GM21515 (cell line): ENCODE data around the gene MBOAT7.
"Not testable (repeated sequence)": the region's sequence is repeated elsewhere in the genome, so short reads cannot be mapped to it uniquely, and the experiment has no call there.

Experiments used
- ATAC-seq: cut with Tn5 transposase; IDR thresholded peaks from one replicate; pipeline ENCODE4 v1.9.1; 2021; ENCODE audit not compliant: unreplicated experiment

MBOAT7 gene

DNA sequence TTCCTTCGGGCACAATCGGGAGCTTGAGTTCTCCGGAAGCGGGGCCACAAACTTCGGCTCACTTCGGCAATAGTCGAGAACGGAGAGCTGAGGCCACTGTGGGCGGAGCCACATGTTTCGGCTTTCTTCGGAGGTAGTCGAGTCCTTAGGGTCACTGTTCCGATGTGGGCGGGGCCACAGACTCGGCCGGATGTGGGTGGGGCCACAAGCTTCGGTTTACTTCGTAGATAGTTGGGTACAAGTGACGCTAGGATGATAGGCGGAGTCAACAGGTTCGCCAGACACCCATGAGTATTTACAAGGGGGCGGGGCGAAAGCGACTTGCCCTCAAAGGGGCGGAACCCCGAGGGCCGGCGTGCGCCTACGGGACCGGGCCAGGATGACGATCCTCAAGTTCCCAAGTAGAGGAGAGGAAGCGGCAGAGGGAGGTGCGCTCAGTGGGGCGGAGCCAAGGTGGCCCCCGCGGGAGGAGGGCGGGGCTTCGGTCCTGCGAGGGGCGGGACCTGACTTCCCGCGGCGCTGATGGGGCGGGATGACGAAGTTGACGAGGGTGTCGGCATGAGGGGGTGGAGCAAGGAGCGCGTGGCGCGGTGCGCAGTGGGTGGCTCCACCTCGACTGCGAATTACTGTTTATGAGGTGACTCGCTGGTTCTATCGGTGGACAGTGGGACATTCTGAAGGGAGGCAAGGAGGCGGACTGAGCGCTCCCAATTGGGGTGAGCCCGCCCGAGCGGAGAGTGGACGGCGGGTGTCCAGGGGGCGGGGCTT, 539 bp upstream of the MBOAT7 start:
- ATAC-seq, result peak; percentile 47

DNA sequence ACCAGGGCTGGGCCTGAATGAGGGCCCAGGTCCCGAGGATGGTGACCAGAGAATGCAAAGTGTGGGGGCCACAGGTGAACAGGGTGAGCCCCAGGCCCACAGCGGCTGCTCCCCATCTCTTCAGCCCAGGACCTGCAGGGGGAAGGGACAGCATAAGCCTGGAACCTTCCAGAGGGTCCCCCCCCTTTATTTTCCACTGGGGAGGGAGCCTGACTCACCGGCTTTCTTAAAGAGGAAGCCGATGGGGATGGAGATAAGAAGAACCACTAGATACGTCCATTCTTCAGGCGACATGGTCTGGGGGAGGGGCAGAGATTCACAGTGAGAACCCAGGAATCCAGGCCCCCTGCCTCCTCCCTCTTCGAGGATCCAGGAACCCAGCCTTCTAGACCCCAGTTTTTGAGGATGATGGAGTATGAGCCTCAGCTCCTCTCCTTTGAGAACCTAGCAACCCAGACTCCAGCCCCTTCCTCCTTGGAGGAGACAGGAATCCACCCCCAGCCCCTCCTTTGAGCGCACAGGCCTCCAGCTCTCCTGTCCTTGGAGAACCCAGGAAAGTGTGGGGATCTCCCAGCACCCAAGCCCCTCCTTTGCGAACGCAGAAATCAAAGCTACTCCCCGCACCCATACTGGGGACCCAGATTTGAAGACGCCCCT, 1.0 kb downstream of the MBOAT7 start:
- ATAC-seq, result no peak

DNA sequence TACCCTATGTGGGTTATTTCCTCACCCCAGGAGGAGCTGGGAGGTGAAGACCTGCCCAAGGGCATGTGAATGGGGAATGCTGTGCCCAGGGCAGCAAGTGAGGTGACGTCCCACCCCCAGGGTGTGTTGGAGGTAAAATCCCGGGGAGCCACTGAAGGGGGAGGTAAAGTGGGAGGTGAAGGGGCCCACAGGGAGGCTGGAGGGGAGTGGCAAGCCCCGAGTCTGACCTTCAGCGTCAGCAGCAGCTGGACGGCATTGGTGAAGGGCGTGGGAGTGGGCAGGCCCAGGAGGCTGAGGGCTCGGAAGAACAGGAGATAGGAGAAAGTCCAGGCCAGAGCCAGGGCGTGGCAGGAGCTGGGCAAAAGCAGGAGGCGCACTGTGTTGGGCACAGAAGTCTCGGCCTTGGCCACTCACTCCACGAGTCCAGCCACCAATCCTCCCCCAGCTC, 2.4 kb downstream of the MBOAT7 start:
- ATAC-seq, result no peak

DNA sequence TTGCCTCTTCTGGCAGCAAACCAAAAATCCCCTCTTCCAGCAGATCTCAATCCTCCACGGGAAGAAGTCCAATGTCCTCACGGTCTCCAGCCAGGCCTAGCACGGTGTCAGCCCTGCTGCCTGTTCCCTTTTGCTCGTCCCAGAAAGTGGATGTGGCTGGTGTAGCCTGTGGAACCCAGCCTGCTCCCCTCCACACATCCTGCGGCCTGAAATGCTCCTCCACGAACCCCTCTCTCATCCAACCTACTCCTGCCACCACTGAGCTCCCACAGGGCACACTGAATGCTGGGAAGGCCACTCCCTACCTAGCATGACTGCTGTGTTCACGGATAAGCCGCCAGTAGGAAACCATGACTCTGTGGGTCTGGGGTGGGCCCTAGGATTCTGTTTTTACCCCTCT, 3.0 kb downstream of the MBOAT7 start:
- ATAC-seq, result no peak

DNA sequence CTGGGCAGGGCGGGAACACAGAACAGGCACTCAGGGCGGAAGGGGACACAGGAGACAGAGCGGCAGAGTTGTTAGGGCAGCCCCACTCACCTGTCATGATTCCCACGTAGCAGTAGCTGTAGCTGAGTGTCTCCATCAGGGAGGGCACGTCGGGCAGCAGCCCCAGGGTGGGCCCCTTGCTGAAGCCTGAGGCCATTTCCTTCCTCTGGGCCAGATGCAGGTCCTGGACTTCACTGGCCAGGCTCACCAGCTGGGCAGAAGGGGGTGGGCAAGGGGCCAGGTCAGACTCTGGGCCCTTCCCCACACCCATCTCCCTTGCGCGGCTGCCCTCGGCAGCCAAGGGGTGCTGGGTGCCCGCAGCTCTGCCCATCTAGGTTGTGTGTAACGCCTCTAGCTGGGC, 5.9 kb downstream of the MBOAT7 start:
- no peak for ATAC-seq

DNA sequence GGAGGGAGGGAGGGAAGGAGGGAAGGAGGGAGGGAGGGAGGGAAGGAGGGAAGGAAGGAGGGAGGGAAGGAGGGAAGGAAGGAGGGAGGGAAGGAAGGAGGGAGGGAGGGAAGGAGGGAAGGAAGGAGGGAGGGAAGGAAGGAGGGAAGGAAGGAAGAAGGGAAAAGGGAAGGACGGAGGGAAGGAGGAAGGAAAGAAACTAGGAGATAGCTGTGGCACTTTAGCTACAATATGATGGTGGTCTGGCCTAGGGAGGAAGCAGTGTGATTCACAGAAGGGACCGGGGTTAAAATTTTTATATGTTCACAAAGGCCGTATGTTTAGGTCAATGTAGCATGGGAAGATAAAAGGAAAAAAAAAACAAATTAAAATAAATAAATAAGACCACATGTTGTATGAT, 7.5 kb downstream of the MBOAT7 start:
- not testable (repeated sequence) for ATAC-seq

DNA sequence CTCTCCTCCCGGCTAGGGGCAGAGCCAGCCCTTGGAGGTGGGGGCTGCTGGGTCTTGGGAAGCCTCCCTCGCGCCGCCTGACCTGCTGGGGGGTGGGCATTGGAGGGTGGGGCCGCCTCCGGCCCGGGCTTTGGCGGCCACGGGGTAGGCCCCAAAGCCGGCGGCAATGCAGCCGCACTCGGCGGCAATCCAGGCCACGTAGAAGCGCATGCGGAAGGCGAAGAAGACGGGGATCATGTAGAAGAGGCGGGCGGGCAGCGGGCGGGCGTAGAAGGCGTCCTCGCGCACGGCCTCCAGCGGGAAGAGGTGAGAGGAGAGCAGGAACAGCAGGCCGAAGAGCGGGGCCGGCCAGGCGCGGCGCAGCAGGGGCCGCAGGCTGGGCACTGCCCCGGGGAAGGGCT, 8.7 kb downstream of the MBOAT7 start:
- ATAC-seq, result no peak

DNA sequence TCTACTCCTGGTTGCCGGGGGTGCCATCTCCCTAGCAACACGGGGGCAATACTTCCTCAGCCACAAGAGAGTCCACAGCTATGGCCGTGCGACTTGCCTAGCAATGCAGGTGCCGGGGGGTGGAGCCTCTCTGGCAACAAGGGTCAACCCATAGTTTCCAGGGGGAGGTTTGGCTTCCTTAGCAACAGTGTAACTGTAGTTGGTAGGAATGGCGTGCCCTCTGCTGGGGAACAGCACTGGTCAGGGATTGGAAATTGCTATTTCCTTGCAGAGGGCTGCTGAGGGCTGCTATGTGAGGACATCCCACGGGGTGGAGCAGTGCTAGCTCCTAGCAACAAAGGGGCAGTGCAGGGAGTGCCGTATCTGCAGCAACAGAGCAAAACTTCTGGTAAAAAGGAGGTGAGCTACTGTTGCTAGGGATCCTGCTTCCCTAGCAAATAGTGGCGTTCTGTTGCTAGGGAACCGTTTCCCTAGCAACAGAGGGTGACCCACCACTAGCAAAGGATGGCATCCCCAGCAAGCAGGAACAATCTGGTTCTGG, 9.4 kb downstream of the MBOAT7 start:
- ATAC-seq, result no peak

DNA sequence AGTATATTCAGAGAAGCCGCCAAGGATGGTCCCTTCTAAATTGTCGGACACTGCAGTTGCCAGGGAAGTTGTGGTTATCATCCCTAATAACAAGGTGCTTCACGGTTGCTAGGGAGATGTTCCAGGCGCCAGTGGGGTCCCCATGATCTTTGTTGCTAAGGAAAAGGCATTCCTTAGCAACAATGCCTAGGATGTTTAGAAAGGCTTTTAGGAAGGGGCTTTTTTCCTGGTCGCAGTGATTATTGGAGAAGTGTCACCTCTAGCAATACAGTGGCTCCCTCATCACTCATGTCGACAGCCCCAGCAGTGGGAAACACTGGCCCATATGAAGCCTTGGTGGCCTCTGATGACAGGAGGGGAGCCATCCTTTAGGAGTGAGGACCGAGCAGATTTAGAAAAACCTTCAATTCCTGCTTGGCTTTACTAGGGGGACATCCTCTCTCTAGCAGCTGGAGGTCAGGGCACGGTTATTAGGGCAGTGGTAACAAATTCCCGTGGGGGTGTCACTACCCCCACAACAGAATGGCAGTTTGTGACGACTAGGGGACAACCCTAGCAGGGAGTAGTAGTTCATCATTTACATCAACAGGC, 10.0 kb downstream of the MBOAT7 start:
- ATAC-seq, result no peak

DNA sequence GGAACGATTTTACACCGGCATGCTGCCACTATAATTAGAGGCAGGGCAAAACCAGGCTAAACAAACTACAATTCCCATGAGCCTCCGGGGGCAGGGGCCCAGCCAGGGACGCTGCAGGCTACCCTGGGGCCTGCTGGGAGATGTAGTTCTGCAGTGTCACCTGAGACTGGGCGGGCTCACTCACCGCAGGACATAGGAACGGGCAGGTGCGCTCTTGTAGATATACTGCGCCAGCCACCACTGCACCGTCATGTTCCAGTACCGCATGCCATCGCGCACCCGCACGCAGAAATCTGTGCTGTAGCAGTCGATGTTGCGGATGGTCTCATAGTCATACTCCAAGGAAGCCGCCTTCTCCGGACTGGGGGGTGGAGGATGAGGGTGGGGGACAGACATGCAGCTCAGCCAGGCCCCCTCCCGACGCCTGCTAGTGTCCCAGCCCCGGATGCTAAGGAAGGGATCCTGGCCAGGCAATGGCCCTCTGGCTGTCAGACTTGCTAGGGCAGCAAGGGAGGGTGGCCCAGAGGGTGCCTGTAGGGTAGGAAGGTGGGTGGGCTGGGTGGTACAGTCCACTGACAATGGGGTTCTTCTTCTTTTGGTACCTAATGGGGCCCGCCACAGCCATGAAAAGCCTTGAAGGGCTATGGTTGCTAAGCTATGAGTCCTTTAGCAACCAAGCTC, 10.7 kb downstream of the MBOAT7 start:
- ATAC-seq, result no peak

DNA sequence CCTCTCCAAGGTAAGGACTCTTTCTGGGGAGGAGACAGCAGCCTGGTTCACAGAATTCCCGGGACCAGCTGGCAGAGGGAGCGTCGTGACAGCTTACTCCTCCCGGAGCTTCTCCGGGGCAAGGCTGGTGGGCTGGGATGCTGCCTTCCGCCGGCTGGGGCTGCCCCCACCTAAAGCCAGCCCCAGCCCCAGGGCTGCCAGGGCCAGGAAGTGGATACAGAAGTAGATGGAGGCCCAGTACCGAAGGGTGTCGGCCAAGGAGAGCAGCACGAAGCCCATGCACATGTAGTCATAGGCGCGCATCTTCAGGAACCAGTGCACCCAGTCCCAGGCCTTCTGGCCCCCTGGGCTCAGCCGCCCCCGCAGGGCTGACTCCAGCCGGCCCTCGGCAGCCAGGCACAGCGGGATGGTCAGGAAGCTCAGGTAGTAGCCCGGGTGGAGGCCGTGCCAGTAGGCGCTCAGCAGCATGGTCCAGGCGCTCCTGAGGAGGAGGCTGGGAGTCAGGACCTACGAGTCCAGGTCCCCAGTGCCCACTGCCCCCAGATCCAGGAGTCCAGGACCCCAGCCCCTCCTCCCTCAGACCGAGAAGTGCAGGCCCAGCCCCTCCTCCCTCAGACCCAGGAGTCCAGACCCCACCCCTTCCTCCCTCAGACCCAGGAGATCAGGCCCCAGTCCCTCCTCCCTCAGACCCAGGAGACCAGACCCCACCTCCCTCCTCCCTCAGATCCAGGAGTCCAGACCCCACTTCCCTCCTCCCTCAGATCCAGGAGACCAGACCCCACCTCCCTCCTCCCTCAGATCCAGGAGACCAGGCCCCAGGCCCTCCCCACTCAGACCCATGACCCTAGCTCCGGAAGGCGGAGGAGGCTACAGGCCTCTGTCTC, 15.2 kb downstream of the MBOAT7 start:
- ATAC-seq, result no peak

DNA sequence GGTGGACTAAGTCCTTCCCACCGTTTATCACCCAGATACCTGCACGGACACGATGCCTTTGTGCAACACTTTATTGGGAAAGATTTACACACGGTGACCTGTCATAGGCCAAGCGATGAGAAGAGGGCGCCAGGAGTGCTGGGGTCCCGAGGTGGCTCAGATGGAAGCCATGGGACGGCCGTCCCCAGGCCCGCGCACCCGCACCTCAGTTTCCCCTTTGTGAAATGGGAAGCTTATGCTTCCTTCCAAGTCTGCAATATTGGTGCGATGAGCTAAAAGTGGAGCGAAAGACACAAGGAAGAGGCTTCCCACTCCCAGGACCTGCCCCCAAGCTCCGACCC, 16.1 kb downstream of the MBOAT7 start:
- ATAC-seq, result no peak

DNA sequence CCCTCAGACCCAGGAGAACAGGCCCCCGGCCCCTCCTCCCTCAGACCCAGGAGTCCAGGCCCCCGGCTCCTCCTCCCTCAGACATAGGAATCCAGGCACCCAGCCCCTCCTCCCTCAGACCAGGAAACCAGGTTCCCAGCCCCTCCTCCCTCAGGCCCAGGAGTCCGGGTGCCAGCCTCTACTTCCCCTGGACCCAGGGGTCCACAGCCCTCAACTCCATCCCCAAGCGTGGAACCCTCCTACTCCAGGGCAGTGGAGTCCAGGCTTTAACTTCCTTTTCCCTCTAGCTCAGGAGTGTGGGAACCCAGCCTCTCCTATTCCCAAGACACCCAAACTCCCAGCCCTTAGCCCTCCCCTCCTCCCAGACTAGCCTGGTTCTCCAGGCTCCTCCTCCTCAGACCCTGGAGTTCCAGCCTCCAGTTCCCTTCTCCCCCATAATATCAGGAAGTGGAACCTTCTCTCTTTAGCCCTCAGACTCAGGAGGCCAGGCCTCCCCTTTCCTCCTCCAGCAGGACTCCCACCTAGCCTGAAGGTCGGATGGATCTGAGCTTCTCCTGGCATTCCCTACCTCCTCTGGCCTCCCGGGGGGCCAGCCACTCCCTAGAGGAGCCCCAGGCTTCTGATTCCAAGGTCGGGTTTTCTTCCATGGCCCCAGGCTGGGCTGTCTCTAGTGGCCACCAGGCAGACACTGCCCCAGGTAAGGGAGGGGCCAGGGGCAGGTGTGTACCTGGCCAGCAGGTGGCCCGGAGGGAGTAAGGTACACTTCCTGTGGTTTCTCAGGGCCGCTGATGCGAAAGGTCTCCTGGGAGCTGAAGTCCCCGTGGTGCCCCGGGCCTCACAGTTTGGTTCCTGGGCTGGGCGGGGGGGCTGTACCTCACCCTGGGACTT, 16.7 kb downstream of the MBOAT7 start, which contains the start of gene TMC4:
Gene TMC4 (minus strand): TSS at position 690 of the 888 bp plus-strand sequence. CDS start 43 bp downstream, at position 647.
- ATAC-seq, result no peak

DNA sequence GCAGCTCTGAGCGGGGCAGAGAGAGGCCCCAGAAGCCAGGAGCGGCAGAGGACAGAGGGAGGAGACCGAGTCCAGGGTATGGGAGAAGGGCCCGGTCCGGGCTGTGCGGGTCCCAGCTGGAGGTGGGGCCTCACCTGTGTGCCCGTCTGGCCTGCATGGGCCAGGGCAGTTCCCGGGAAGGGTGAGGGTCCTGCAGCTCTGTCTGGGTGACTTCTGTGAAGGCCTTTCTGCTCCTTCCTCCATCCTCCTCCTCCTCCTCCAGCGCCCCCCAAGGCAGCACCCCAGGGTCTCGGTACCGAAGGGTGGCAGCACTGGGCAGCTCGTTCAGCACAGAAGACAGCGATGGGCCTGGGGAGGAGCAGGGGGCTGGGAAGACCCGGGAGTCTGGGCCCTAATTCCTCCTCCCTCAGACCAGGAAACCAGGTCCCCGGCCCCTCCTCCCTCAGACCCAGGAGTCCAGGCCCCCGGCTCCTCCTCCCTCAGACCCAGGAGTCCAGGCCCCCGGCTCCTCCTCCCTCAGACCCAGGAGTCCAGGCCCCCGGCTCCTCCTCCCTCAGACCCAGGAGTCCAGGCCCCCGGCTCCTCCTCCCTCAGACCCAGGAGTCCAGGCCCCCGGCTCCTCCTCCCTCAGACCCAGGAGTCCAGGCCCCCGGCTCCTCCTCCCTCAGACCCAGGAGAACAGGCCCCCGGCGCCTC, 17.5 kb downstream of the MBOAT7 start:
- not testable (repeated sequence) for ATAC-seq

DNA sequence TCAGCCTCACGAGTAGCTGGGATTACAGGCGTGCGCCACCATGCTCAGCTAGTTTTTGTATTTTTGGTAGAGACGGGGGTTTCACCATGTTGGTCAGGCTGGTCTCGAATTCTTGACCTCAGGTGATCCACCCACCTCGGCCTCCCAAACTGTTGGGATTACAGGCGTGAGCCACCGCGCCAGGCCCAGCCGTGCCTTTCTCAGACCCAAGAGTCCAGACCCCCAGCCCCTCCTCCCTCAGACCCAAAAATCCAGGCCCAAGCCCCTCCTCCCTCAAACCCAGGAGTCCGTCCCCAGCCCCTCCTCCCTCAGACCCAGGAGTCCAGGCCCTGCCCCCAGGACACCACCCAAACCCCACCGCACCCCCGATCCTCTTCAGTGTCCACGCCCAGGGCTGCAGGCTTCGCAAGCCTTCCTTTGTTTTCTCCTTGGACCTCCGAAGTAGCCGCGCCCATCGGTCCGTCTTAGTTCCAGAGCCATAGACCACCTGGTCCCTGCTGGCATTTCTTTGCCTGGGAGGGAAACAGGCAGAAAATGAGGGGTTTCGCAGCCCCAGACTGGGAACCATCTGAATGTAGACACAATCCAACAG, 20.1 kb downstream of the MBOAT7 start:
- no peak for ATAC-seq

DNA sequence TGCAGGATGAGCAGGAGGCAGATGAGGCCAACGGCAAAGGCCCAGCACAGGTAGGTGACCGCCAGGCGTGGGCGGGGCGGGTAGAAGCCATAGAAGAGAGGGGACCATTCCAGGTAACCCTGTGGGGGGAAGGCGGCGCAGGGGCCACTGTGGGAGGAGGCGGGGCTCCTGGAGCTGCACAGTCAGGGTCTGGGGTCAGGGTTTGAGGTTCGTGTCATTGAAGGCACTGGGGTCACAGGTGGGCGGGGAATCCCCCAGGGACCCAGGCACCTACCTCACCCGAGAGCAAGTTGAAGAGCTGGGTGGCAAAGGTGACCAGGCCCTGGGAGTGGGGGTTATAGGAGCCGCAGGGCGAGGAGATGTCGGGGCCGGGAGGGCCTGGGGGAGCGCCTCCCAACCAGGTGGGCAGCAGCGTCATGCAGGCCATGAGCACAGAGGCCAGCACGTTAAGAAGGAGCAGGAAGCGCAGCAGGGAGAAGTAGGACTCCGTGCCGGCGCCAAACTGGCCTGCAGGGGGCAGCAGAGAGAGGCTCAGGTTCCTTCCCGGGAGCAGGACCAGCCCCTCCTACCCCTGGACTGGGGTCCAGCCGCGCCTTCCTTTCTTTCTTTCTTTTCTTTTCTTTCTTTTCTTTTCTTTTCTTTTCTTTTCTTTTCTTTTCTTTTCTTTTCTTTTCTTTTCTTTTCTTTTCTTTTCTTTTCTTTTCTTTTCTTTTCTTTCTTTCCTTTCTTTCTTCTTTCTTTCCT, 21.0 kb downstream of the MBOAT7 start:
- ATAC-seq, result no peak

DNA sequence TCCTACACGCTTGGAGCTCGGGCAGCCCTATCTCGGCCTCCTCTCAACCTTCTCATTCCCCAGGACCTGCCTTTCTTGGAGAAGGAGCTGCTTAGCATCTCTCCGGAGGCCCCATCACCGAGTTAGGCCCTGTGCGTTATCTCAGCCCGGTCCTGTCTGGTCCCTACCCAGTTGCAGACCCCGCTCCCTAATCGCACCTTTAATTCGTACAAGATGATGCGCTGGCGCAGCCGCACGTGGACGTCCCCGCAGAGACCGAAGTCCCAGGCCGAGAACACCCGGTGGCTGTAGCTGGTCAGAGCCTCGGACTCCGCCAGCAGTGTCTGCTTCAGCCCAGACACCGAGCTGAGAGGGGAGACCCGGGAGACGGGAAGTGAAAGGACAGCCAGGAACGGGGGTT, 24.2 kb downstream of the MBOAT7 start:
- no peak for ATAC-seq
